AG09319 (cell line): ENCODE measurements around the gene LMBR1.

Source experiments
- DNase-seq: peaks from one replicate; pipeline ENCODE4 v3.0.0-alpha.2; 2010; ENCODE audit warnings: low read depth; ENCODE audit errors: extremely low read depth
- TF ChIP-seq, protein P1 (sequence below): IDR thresholded peaks from 2 replicates; pipeline ENCODE4 v1.5.1; 2011; ENCODE audit warnings: low read depth, mild to moderate bottlenecking, inconsistent platforms, low read length, moderate library complexity

LMBR1 gene

DNA sequence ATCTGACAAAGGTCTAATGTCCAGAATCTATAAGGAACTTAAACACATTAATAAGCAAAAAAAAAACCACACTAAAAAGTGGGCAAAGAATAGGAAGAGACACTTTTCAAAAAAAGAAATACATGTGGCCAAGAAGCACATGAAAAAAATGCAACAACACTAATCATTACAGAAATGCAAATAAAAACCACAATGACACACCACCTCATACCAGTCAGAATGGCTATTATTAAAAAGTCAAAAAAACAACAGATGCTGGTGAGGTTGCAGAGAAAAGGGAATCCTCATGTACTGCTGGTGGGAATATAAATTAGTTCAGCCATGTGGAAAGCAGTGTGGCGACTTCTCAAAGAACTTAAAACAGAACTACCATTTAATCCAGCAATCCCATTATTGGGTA is 119.0 kb downstream of the LMBR1 start:
- TF ChIP-seq, protein P1, sequence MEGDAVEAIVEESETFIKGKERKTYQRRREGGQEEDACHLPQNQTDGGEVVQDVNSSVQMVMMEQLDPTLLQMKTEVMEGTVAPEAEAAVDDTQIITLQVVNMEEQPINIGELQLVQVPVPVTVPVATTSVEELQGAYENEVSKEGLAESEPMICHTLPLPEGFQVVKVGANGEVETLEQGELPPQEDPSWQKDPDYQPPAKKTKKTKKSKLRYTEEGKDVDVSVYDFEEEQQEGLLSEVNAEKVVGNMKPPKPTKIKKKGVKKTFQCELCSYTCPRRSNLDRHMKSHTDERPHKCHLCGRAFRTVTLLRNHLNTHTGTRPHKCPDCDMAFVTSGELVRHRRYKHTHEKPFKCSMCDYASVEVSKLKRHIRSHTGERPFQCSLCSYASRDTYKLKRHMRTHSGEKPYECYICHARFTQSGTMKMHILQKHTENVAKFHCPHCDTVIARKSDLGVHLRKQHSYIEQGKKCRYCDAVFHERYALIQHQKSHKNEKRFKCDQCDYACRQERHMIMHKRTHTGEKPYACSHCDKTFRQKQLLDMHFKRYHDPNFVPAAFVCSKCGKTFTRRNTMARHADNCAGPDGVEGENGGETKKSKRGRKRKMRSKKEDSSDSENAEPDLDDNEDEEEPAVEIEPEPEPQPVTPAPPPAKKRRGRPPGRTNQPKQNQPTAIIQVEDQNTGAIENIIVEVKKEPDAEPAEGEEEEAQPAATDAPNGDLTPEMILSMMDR, result no peak
- no peak for DNase-seq

GRCh38 chr7:156772725-156773124 is 120.3 kb downstream of the LMBR1 start:
- no peak for DNase-seq
- TF ChIP-seq, protein P1, result no peak

- DNase-seq, result no peak
- TF ChIP-seq, protein P1, result no peak
Observed at GRCh38 chr7:156768698-156769472, 124.1 kb downstream of the LMBR1 start.

DNA sequence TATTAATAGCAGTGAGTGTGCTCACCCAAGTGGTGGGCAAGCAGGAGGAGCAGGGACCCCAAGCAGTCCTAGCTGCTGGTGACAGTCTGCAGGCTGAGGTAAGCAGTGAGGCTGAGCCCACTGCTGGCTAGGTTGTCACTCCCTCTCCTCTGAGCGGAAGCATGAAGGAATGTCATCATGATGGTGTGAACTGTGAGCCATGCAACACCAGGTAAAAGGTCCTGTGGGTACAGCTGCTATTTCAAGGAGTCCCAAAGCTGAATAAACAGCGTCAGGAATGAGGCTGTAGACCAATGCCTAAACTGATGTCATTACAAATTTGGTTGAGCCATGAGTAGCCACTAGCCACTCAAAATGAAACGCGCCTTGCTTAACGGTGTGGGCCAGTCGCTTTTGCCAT is 126.3 kb downstream of the LMBR1 start:
- no peak for DNase-seq
- TF ChIP-seq, protein P1, result no peak

DNA sequence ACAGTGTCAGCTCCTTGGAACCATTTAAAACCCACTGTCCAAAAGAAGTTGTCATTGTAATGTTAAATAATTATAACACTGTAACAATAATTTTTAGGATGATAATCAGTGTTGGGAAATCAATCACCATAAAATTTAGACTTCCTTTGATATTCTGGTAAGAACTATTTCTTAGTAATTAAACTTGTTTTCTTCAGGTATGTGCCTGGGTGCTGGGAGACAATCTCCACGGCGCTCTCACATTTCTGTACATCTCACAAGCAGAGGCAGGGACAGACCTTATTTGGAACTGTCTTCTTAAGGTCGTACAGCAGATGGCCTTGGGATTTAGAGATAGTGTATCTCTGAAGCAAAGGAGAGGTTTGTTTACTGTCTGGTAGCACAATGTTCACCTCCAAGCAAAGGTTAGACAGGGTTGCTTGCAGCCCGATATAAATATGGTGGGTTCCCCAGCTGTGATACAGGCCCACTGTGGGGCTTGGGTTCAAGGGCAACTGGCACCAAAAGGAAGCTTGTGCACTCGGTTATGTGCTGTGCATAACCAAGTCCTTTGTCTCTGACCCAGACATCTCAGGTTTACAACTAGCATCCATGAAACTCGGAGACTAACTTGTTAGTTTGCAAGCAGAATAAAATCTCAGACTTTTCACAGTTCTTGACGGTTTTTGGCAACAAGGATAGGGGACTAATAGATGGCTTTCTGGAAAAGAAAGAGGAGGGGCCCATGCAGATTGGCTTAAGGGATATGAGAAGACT is 126.9 kb downstream of the LMBR1 start:
- no peak for DNase-seq
- TF ChIP-seq, protein P1, result no peak

- no peak for DNase-seq
- TF ChIP-seq, protein P1, result no peak
Observed at GRCh38 chr7:156764766-156765165, 128.2 kb downstream of the LMBR1 start.

DNA sequence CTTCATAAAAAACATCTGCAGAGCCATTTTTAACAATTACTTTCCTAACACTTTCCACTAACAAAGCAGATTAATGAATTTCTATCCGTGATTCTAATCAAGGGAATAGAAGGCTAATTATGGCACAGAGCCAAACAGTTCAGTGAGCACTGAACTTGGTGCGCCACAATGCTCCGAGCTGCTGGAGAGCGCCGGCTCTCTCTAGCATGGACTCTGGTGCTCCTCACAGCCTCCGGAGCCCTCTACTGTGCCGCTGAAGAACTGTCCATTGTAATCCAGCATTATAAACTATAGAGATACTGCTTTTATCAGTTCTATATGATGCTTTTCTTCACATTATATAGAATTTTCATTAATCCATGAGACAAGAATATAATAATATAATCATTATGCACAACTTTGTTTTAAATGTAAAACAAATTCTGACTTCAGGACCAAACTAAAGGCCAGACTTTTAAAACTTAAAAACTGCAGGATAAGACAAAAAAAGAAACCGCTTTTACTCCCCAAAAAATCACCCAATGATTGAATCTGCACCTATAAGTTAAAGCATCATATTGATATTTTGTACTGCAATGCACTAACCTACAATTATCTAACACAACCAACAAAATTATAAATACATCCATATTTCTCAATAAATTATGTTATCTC is 128.8 kb downstream of the LMBR1 start:
- TF ChIP-seq, protein P1, result peak; percentile 82
- DNase-seq, result peak; percentile 37
